Measurements from ENCODE around the gene DDX10.

DNA sequence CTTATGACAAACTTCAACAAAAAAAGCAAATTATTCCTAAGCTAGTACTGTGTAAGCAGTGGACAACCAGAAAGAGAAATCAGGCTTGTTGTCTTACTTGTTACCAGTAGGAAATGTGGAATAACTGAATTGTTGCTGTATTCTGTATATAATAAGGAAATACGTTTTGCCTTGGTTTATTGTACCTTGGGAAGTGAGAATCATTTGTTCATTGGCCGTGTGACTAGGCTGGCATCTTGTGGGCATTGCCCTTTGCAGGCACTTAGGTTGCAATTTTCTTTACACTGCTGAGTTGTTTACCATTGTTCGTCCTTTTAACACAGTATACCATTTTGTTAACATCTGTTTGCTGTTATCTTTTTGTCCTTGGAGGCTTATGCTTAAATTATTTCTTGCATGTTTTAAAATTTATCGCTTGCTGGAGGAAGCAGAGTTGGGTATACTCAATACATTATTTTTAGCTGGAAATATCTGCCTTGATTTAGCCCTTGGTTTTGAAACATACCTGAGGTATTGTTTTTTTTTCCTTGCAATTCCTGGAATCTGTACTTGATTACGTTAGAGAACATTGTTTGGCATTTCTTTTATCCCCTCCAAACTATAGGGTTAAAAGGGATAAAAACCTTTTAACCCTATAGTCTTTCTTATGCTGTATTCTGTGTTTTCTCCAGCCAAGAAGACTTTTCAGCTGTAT lies 109.3 kb downstream of the DDX10 start:
- TF ChIP-seq EZH2 (IDR thresholded peaks at IDR 0.05; ENCODE audit: low read depth, low read length, severe bottlenecking) = no peak
- no peak for TF ChIP-seq GABPA (IDR thresholded peaks at IDR 0.05; ENCODE audit: borderline replicate concordance, insufficient read depth, low read length)
- no peak for TF ChIP-seq KDM5A (IDR thresholded peaks at IDR 0.05; ENCODE audit: low read length)
- TF ChIP-seq BRCA1 (IDR thresholded peaks at IDR 0.05; ENCODE audit: low read depth, low read length) = no peak
- no peak for TF ChIP-seq SRF (IDR thresholded peaks at IDR 0.05; ENCODE audit: low read depth, low read length)
- TF ChIP-seq, protein P1, sequence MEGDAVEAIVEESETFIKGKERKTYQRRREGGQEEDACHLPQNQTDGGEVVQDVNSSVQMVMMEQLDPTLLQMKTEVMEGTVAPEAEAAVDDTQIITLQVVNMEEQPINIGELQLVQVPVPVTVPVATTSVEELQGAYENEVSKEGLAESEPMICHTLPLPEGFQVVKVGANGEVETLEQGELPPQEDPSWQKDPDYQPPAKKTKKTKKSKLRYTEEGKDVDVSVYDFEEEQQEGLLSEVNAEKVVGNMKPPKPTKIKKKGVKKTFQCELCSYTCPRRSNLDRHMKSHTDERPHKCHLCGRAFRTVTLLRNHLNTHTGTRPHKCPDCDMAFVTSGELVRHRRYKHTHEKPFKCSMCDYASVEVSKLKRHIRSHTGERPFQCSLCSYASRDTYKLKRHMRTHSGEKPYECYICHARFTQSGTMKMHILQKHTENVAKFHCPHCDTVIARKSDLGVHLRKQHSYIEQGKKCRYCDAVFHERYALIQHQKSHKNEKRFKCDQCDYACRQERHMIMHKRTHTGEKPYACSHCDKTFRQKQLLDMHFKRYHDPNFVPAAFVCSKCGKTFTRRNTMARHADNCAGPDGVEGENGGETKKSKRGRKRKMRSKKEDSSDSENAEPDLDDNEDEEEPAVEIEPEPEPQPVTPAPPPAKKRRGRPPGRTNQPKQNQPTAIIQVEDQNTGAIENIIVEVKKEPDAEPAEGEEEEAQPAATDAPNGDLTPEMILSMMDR (IDR thresholded peaks at IDR 0.05; ENCODE audit: control extremely low read depth in 1 of 3, insufficient read depth in 1 of 3, low read depth in 1 of 3, low read length in 3 of 3) = no peak
- no peak for TF ChIP-seq NRF1 (IDR thresholded peaks at IDR 0.05; ENCODE audit: low read depth, low read length)

All from H1 (cell line).